GM23338 (cell line): Measurements from ENCODE around the gene SEMA3C.

Experiments
- EZH2 ChIP-seq: fragments of 200-600 bp; sonication (generic); IDR thresholded peaks from one replicate; pipeline ENCODE4 v1.8.0; 2017; ENCODE audit warnings: antibody characterized with exemption, mild to moderate bottlenecking, low read depth; ENCODE audit not compliant: unreplicated experiment
- REST ChIP-seq: IDR thresholded peaks from one replicate; pipeline ENCODE4 v1.6.1; 2018; ENCODE audit warnings: antibody characterized with exemption; ENCODE audit not compliant: unreplicated experiment
- TF ChIP-seq, protein P1 (sequence below), 2 experiments: fragments of 200-600 bp in 1 of 2; sonication (generic) in 1 of 2; conservative IDR thresholded peaks; 2 replicates each; pipeline versions ENCODE4 v1.5.1 to v1.6.1; 2016 to 2017; ENCODE audit warnings: antibody characterized with exemption in 2 of 2, low read depth in 2 of 2, mild to moderate bottlenecking in 2 of 2, moderate library complexity in 1 of 2

DNA sequence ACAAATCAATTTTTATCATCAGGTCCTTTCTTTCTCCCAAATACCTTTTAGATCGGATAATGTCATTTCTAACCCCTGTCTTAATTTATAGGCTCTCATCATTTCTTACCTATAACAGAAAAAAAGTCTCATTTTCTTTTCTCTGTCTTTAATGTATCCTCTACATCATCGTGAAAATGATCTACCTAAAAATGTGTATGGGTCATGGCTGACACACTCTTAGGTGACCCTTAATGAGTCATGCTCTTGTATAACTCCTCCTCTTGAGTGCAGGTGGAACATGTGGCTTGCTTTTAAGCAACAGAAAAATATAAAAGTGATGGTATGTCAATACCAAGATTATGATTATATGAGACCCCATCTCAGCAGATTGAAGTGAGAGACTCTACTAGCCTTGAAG, 139.4 kb downstream of the SEMA3C start:
- TF ChIP-seq, protein P1, sequence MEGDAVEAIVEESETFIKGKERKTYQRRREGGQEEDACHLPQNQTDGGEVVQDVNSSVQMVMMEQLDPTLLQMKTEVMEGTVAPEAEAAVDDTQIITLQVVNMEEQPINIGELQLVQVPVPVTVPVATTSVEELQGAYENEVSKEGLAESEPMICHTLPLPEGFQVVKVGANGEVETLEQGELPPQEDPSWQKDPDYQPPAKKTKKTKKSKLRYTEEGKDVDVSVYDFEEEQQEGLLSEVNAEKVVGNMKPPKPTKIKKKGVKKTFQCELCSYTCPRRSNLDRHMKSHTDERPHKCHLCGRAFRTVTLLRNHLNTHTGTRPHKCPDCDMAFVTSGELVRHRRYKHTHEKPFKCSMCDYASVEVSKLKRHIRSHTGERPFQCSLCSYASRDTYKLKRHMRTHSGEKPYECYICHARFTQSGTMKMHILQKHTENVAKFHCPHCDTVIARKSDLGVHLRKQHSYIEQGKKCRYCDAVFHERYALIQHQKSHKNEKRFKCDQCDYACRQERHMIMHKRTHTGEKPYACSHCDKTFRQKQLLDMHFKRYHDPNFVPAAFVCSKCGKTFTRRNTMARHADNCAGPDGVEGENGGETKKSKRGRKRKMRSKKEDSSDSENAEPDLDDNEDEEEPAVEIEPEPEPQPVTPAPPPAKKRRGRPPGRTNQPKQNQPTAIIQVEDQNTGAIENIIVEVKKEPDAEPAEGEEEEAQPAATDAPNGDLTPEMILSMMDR (conservative IDR thresholded peaks at IDR 0.05; ENCODE audit: low read depth in 2 of 2) = no peak
- TF ChIP-seq EZH2 (no peak), REST (no peak)
